Liver (tissue), 3 donors: ENCODE data around the gene TXNRD2.

Source experiments
- CTCF ChIP-seq: fragments of 150-350 bp; IDR thresholded peaks from 2 replicates; pipeline ENCODE4 v1.5.1; 2017; ENCODE audit warnings: improper control_type of control experiment, low read depth, low read length; ENCODE audit not compliant: missing input control
- EGR1 ChIP-seq, 2 donors: IDR thresholded peaks; 2 replicates each; pipeline ENCODE4 v1.6.1; 2016 to 2018; ENCODE audit warnings: antibody characterized with exemption in 2 of 2, low read depth in 2 of 2
- FOXA1 ChIP-seq: IDR thresholded peaks from 2 replicates; pipeline ENCODE4 v1.6.1; 2016; ENCODE audit warnings: antibody characterized with exemption
- HNF4G ChIP-seq: IDR thresholded peaks from 2 replicates; pipeline ENCODE4 v1.6.1; 2016; ENCODE audit warnings: antibody characterized with exemption
- MAX ChIP-seq: IDR thresholded peaks from 2 replicates; pipeline ENCODE4 v1.6.1; 2016; ENCODE audit warnings: antibody characterized with exemption
- NR2F2 ChIP-seq: IDR thresholded peaks from 2 replicates; pipeline ENCODE4 v1.6.1; 2016; ENCODE audit warnings: antibody characterized with exemption
- RAD21 ChIP-seq, 2 donors: IDR thresholded peaks; 2 replicates each; pipeline ENCODE4 v1.6.1; 2016; ENCODE audit warnings: antibody characterized with exemption in 2 of 2, mild to moderate bottlenecking in 2 of 2
- REST ChIP-seq: IDR thresholded peaks from 2 replicates; pipeline ENCODE4 v1.6.1; 2016; ENCODE audit warnings: antibody characterized with exemption, mild to moderate bottlenecking
- TAF1 ChIP-seq: conservative IDR thresholded peaks from 2 replicates; pipeline ENCODE4 v1.6.1; 2016; ENCODE audit warnings: antibody characterized with exemption, mild to moderate bottlenecking
- YY1 ChIP-seq: IDR thresholded peaks from 2 replicates; pipeline ENCODE4 v1.6.1; 2016; ENCODE audit warnings: antibody characterized with exemption, mild to moderate bottlenecking
- ZBTB33 ChIP-seq: IDR thresholded peaks from 2 replicates; pipeline ENCODE4 v1.6.1; 2016; ENCODE audit warnings: antibody characterized with exemption
- donor health status: healthy.
- donor health status: healthy.

- no peak for TF ChIP-seq CTCF
- no peak for TF ChIP-seq FOXA1
- TF ChIP-seq YY1 = no peak
- no peak for TF ChIP-seq REST
- no peak for TF ChIP-seq NR2F2
- TF ChIP-seq EGR1 (IDR thresholded peaks at IDR 0.05; ENCODE audit: low read depth in 2 of 2) = no peak
- TF ChIP-seq TAF1 = no peak
- no peak for TF ChIP-seq MAX
- no peak for TF ChIP-seq RAD21 (IDR thresholded peaks at IDR 0.05)
- TF ChIP-seq HNF4G = no peak
- no peak for TF ChIP-seq ZBTB33
These were observed 38.1 kb downstream of the TXNRD2 start for GRCh38 chr22:19903513-19903912.
